ENCODE data around the gene CD99.
"Not testable (repeated sequence)": the region's sequence is repeated elsewhere in the genome, so short reads cannot be mapped to it uniquely, and the experiment has no call there.

Gene CD99

DNA sequence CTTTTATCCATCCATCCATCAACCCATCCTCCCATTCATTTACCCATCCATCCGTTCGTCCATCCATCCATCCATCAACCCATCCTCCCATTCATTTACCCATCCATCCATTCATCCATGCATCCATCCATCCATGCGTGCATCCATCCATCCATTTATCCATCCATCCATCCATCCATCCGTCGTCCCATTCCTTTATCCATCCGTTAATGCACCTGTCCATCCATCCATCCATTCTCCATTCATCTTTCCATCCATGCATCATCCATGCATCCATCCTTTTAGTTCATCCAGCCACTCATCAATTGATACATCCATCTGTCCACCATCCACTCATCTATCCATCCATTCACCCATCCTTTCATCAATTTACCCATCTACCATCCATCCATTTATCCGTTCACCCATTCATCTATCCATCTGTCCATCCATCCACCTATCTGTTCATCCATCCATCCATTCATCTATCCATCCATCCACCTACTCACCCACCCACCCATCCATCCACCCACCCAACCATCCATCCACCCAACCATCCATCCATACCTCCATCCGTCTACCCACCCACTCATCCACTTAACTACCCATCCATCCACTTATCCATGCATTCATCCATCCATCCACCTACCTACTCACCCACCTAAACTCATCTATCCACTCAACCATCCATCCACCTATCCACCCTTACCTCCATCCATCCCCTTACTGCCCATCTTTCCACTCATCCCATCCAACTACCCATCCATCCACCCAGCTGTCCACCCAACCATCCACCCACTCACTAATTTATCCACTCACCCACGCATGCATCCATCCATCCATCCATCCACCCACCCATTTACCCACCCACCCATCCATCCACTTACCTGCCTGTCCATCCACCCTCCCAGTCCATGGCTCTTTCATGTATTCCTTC, 9.6 kb downstream of the CD99 start:
- DNase-seq, result no peak

- no peak for DNase-seq
These were observed 10.5 kb downstream of the CD99 start for GRCh38 chrX:2701600-2701999.

DNA sequence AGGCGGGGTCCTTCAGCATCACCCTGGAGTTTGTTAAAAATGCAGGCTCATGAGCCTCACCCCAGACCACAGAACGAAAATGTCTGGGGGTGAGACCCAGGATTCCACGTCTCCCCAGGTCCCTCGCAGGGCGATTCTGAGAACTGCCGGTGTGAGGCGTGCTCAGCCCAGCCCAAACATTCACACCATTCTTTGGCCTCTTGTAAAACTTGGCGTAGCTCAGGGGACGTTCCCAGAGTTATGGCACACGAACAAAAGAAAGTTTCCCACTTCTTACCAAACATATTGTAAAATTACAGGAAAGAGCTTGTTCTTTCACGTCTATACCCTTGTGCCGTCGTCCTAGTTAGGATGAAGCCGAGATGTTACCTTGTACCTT, 12.9 kb downstream of the CD99 start:
- no peak for DNase-seq

- DNase-seq, result no peak
These were observed 14.1 kb downstream of the CD99 start for GRCh38 chrX:2705046-2705832.

DNA sequence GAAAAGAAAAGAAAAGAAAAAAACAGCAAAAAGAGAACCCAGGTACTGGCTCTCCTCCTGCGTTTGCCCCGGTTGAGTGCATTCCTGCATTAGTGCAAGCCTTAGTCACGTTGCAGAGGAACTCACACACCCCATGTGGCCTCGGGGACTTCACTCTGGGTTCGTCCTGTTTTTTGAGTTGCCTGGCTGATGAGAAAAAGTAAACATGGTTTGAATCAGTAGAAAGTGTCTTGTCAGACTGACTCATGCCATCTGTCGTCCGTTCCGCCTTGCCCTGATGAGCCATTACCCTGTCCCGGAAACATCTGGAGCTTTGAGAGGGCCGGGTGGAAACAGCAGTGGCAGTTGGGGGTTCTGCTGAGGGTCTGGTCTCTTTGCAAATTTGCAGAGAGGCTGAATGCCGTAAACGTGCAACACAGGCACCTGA, 16.3 kb downstream of the CD99 start:
- DNase-seq, result no peak

DNA sequence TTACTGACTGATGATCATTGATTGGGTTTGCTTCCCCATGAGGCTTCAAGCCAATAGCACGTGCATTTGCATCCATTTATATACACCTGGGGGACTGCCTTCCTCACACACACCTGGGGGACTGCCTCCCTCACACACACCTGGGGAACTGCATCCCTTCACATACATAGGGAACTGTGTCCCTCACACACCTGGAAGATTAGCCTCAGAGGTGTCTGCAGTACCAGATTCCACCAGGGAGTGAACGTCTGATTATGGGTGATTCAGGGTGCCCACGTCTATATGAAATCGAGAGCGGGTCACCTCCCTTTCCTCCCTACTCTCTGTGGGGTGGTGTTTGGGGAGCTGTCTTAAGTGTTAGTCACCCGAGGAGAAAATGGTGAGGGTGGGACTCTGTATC, 16.9 kb downstream of the CD99 start:
- DNase-seq, result no peak

DNA sequence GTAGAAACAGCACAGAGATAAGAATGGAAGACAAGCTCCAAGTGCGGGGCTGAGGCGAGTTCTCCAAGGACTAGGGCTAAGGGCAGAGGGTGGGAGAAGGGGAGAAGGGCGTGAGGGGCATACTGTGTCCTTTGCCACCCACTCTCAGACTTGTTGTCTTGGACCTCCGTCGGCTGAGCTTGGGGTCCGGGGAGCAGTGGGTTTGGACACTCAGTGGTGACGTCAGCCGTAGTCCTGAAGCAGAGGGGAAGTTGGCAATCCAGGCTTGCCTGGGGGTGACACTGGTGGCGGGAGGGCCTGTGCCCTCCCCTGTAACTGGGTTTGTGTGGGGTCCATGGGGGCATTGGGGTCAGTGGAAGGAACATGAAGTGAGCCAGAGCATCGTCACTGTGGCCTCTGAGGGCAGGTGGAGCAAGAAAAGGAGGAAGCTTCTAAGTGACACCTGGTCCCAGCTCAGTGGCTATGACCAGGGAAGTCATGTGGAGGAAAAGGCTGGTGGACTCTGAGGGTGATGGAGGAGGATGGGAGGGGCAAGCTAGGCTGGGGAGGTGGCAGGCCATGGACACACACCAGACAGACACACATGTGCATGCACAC, 17.6 kb downstream of the CD99 start:
- DNase-seq, result no peak

DNA sequence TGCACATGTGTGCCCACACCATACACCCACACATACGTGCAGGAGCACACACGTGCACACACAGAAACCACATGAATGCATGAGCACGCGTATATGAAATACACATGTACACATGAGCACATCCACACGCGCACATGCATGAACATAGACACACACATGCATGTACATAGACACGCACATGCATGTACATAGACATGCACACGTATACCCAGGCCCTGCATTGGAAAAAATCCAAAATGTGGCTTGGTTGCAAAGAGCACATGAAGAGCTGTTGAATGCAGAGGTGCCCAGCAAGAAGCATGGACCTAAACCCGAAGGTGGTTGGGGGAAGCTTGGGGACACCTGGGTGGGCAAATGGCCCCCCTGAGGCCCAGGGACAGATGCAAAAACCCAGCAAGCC, 18.5 kb downstream of the CD99 start:
- DNase-seq, result no peak

DNA sequence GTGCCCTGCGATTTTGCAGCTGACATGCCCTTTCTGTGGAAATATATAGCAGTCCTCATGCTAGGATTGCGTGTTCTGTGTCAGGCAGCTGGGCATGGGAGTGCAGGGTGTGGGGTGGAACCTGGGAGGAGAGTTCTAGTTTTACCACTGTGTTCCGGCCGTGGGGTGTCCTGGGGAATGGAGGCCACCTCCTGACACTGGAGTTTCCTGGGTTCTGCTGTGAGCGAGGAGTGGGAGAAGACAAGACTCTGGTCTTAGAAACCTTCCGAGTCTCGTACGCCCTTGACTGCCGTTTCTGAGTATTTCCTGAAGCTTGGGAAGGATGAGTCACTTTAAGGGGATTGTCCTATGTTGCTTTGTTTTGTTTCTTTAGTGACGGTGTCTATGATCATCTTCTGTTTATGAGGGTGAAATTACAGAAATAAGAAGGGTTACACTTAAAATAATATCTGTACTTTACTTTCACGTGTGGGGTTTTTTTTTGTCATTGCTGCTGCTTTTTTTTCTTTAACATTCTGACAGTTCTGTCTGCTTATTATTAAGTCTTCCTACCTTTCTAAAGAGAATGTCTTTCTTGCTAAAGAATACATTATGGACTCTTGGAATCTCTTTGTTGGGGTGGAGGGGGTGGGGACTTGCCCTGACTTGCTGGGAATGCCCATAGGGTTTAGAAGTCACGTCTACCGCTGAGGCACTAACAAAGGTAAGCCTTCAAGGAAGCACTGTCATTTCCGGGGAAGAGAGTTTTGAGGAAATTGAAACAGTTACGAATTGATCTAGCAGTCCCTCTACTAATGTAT, 19.1 kb downstream of the CD99 start:
- DNase-seq, result peak; percentile 42

DNA sequence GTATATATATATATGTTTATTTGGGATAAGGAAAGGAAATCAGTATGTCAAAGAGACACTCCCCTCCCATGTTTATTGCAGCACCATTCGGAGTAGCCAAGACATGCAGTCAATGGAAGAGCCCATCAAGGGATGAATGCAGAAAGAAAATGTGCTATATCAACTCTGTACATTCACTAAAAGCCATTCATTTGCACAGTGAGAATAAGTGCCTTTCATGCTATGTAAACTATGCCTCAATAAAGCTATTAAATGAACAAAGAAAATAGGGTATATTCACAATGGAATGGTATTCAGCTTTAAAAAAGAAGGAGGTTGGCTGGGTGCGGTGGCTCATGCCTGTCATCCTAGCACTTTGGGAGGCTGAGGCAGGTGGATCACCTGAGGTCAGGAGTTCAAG, 20.3 kb downstream of the CD99 start:
- no peak for DNase-seq

DNA sequence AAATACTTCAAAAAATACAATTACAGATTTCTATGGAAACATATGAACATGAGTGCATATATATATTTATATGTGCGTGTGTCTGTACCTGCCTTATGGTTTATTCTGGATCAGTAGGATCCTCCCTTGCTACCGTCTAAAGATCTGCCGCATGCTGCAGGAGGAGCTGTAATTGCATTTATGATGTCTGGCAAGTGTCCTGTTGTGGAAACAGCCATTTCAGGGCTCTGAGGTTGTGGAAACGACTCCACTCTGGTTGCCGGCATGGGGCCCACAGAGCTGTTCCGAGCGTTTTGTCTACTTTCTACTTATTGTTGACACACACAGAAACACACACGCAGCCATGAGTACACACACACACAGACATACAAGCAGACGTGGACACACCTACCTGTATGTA, 21.3 kb downstream of the CD99 start:
- no peak for DNase-seq

DNA sequence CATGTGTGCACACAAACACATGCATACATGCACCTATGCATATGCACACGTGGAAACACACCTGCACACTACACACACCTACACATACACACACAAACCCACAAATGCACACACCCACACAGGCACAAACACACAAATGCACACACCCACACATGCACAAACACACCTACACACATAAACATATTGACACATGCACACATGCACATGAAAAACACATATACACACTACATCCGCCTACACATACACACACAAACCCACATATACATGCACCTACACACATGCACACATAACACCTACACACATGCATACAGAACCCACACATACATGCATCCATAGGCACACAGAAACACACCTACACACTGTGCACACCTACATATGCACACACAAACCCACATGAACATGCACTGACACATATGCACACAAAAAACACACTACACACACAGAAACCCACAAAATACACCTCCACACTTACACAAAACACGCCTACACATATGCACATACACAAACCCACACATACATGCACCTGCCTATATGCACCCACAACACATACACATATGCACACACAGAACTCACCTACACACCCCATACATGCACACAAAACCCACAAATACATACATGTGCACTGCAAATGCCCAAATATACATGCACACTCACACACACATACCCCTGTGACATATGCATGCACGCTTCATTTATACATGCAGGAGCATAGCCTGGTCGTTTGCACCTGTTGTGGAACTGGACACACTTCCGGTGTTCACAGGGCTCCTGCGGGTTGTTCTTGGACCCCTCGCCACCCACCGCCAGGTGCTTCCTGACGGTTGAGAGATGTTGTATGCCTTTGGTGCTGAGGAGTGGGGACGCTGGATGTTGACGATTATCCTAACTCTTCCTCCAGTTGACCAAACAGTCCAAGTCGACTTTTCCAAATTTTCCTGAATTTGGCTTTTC, 22.1 kb downstream of the CD99 start:
- DNase-seq, result no peak

- DNase-seq, result no peak
These were observed 23.5 kb downstream of the CD99 start for GRCh38 chrX:2714551-2714950.

DNA sequence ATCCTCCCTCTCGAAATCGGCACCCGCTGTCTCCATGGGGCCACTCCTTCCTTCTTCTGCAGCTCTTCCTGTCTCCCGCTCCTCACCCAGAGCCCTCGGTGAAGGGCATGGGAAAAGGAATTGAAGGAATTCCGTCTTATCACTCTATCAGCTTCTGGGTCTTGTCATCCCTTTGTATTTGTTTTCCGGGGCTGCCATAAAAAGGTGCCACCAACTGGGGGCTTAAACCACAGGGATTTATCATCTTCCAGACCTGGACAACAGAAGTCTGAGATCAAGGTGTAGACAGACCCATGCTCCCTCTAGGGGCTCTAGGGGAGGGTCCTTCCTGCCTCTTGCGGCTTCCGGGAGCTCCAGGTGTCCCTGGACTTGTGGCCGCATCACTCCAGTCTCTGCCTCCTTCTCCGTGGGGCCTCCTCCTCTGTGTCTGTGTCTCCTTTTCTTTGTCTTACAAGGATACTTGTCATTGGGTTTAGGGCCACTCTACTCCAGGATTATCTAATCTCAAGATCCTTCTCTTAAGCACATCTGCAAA, 24.0 kb downstream of the CD99 start:
- DNase-seq, result no peak

GRCh38 chrX:2717312-2717711, 26.2 kb downstream of the CD99 start:
- DNase-seq, result no peak

DNA sequence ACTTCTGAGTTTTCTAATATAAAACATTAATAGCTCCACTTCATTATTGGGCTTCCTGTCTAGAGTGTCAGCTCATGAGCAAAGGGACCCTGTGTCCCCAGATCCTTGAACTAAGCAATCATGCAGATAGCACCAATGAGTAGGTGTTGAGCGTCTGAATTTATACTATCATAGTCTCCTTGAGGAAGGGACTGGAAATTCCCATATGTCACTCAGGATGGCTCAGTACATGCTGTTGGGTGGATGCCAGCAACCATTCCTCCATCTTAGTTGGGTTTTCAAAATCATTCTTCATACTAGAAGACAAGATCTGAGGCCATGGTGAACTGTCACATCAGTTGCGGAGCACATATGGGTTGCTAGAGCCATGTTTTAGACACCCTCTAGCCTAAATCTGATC, 27.7 kb downstream of the CD99 start:
- no peak for DNase-seq

- no peak for DNase-seq
These were observed 28.8 kb downstream of the CD99 start for GRCh38 chrX:2719774-2720447.

DNA sequence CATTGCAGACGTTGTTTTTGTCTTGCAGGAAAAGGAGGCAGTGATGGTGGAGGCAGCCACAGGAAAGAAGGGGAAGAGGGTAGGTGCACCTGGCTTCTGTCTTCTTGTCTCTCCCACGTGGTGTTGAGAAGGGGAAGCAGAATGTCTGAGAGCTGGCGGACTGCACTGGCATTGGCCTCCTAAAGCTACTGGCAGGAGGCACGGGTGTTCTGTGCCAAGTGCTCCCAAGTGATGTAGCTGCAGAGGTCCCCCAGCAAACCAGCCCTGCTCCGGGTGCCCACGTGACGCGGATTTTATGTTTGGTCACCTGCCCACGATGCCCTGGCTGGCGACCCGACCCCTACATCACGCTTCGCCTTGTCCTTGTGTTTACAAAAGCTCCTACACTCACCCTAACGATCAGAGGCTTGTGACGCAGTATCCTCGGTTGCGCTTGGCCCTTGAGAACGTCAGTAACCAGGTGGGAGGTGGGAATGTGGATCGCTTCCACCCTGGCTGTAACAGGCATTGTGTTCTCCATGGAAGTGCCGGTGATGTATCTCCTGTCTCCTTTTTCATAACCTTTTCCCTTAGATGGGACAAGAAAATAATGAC, 32.3 kb downstream of the CD99 start:
- DNase-seq, result no peak

- DNase-seq, result not testable (repeated sequence)
These were observed 36.2 kb downstream of the CD99 start for GRCh38 chrX:2727264-2727663.

- no peak for DNase-seq
These were observed 41.0 kb downstream of the CD99 start for GRCh38 chrX:2732076-2732475.

All from right forelimb (tissue), 1 donor.